ENCODE data around the gene RPS6KA4. TPM values are rescaled to one million over a fixed set of nuclear protein-coding genes. Genes with fewer than 3 reads are reported as not detected.

RPS6KA4 gene
- total RNA-seq, 1 donor from 2014 or later = 34.9 TPM

DNA sequence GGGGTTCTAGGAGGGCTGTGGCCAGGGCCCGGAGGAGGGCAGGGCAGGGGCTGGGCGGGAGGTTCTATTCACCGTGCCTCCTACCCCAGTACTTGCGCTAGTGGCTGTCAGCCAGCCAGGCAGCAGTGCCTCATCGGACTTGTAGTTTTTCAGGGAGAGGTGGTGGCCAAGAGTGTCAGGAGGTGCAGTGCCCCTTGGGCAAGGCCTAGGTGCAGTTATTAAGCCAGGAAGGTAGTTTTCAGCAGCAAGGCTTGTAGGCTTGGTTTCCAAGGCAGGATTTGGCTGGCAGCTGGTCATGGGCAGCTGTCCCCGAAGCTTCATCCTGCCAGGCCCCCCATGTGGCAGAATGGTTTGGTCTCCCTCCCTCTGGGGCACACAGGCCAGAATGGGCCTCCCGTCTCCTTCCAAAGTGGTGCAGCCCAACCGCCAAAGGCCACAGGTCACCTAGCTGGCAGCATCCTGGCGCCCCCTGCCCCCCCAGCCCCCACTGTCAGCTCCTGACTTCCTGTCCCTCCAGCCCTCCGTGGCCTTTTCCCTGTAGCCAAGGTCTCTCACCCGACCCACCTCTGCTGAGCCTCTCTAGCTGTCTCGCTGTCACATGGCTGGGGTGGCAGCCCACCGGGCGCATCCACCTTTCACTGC, 10.5 kb upstream of the RPS6KA4 start:
- Mint-ChIP-seq H3K27me3 (ENCODE audit: low read depth) (no peaks in the 10 kb centered on the region), H3K36me3 (ENCODE audit: low read depth) (no peaks in the 10 kb centered on the region), H3K27ac (ENCODE audit: unreplicated experiment) (no peak overlapping the region), H3K9me3 (ENCODE audit: low read depth) (no peaks in the 10 kb centered on the region), H3K4me3 (ENCODE audit: unreplicated experiment) (no peak overlapping the region), H3K4me1 (ENCODE audit: low read depth) (no peaks in the 10 kb centered on the region)
- no peak for DNase-seq (ENCODE audit: low spot score)
- TF ChIP-seq CTCF (IDR thresholded peaks at IDR 0.05) = no peak

GRCh38 chr11:64349025-64349387, 10.0 kb upstream of the RPS6KA4 start:
- Mint-ChIP-seq H3K27me3 (ENCODE audit: low read depth) (no peaks in the 10 kb centered on the region), H3K9me3 (ENCODE audit: low read depth) (no peaks in the 10 kb centered on the region), H3K27ac (ENCODE audit: unreplicated experiment) (no peak overlapping the region), H3K4me1 (ENCODE audit: low read depth) (no peaks in the 10 kb centered on the region), H3K4me3 (ENCODE audit: unreplicated experiment) (no peak overlapping the region), H3K36me3 (ENCODE audit: low read depth) (no peaks in the 10 kb centered on the region)
- DNase-seq (ENCODE audit: low spot score) = no peak
- TF ChIP-seq CTCF (IDR thresholded peaks at IDR 0.05) = no peak

DNA sequence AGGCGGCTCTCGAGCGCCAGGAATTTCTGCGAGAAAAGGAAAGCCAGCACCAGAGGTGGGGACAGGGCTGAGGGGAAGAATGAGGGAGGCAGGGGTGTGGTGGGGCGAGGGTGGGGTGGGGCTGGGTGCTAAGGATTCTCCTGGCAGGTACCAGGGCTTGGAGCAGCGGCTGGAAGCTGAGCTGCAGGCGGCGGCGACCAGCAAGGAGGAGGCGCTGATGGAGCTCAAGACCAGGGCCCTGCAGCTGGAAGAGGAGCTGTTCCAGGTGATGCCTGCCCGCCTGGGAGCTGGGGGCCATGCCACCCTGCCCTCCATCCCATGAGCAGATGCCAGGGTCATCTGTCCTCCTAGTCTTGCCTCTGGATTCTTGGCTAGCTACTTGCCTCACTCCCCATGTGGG, 9.6 kb upstream of the RPS6KA4 start:
- no peak for TF ChIP-seq CTCF (IDR thresholded peaks at IDR 0.05)
- Mint-ChIP-seq H3K9me3 (ENCODE audit: low read depth) (no peaks in the 10 kb centered on the region), H3K4me3 (ENCODE audit: unreplicated experiment) (no peak overlapping the region), H3K27ac (ENCODE audit: unreplicated experiment) (no peak overlapping the region), H3K4me1 (ENCODE audit: low read depth) (no peaks in the 10 kb centered on the region), H3K27me3 (ENCODE audit: low read depth) (no peaks in the 10 kb centered on the region), H3K36me3 (ENCODE audit: low read depth) (no peaks in the 10 kb centered on the region)
- DNase-seq (ENCODE audit: low spot score) = no peak

- no peaks in the 10 kb centered on the region for H3K36me3 Mint-ChIP-seq (ENCODE audit: low read depth)
- H3K27me3 Mint-ChIP-seq (ENCODE audit: low read depth) = no peaks in the 10 kb centered on the region
- no peak overlapping the region for H3K4me3 Mint-ChIP-seq (ENCODE audit: unreplicated experiment)
- no peak overlapping the region for H3K27ac Mint-ChIP-seq (ENCODE audit: unreplicated experiment)
- TF ChIP-seq CTCF (IDR thresholded peaks at IDR 0.05) = no peak
- no peak for DNase-seq (ENCODE audit: low spot score)
- peaks cover 9% of the 10 kb centered on the region for H3K4me1 Mint-ChIP-seq (ENCODE audit: low read depth)
- no peaks in the 10 kb centered on the region for H3K9me3 Mint-ChIP-seq (ENCODE audit: low read depth)
These were observed 7.8 kb upstream of the RPS6KA4 start for GRCh38 chr11:64351136-64351631.

- no peak for DNase-seq (ENCODE audit: low spot score)
- Mint-ChIP-seq H3K36me3 (ENCODE audit: low read depth) (no peaks in the 10 kb centered on the region), H3K9me3 (ENCODE audit: low read depth) (no peaks in the 10 kb centered on the region), H3K4me1 (ENCODE audit: low read depth) (peaks cover 13% of the 10 kb centered on the region), H3K27me3 (ENCODE audit: low read depth) (no peaks in the 10 kb centered on the region), H3K27ac (ENCODE audit: unreplicated experiment) (no peak overlapping the region), H3K4me3 (ENCODE audit: unreplicated experiment) (no peak overlapping the region)
- TF ChIP-seq CTCF (IDR thresholded peaks at IDR 0.05) = no peak
These were observed 6.6 kb upstream of the RPS6KA4 start for GRCh38 chr11:64352099-64352994.
